ENCODE results near the gene PSMD3.
"Not testable (repeated sequence)": the region's sequence is repeated elsewhere in the genome, so short reads cannot be mapped to it uniquely, and the experiment has no call there.

Gene PSMD3

GRCh38 chr17:39996800-39997199 is 16.2 kb downstream of the PSMD3 start:
- no peak for DNase-seq (ENCODE audit: low read depth)

GRCh38 chr17:39997543-39997942 is 16.9 kb downstream of the PSMD3 start:
- DNase-seq (ENCODE audit: low read depth): no peak

GRCh38 chr17:39999067-39999466 is 18.5 kb downstream of the PSMD3 start:
- DNase-seq (ENCODE audit: low read depth): no peak

DNA sequence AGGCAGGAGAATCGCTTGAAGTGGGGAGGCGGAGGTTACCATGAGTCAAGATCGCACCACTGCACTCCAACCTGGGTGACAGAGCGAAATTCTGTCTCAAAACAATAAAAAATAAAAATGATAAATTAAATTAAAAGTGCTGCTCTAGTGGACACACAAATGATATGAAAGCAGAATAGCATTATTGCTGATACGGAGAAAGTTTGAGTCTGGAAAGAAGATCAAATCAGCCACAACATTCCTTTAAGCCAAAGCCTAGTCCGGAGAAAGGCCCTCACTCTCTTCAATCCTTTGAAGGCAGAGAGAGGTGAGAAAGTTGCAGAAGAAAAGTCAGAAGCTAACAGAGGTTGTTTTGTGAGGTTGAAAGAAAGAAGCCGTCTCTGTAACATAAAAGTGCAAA is 19.6 kb downstream of the PSMD3 start:
- no peak for DNase-seq (ENCODE audit: low read depth)

DNA sequence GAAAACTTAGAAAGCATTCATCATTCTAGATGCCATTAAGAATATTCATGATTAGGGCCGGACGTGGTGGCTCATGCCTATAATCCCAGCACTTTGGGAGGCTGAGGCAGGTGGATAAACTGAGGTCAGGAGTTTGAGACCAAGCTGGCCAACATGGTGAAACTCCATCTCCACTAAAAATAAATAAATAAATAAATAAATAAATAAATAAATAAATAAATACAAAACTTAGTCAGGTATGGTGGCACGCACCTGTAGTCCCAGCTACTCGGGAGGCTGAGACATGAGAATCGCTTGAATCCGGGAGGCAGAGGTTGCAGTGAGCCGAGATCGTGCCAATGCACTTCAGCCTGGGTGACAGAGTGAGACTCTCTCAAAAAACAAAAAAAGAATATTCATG is 20.7 kb downstream of the PSMD3 start:
- not testable (repeated sequence) for DNase-seq (ENCODE audit: low read depth)

- no peak for DNase-seq (ENCODE audit: low read depth)
These were observed 23.5 kb downstream of the PSMD3 start for GRCh38 chr17:40004072-40004471.

GRCh38 chr17:40004712-40005111 is 24.1 kb downstream of the PSMD3 start:
- DNase-seq (ENCODE audit: low read depth): no peak

- no peak for DNase-seq (ENCODE audit: low read depth)
These were observed 24.9 kb downstream of the PSMD3 start for GRCh38 chr17:40005520-40005919.

GRCh38 chr17:40010946-40011500 is 30.4 kb downstream of the PSMD3 start:
- not testable (repeated sequence) for DNase-seq (ENCODE audit: low read depth)

DNA sequence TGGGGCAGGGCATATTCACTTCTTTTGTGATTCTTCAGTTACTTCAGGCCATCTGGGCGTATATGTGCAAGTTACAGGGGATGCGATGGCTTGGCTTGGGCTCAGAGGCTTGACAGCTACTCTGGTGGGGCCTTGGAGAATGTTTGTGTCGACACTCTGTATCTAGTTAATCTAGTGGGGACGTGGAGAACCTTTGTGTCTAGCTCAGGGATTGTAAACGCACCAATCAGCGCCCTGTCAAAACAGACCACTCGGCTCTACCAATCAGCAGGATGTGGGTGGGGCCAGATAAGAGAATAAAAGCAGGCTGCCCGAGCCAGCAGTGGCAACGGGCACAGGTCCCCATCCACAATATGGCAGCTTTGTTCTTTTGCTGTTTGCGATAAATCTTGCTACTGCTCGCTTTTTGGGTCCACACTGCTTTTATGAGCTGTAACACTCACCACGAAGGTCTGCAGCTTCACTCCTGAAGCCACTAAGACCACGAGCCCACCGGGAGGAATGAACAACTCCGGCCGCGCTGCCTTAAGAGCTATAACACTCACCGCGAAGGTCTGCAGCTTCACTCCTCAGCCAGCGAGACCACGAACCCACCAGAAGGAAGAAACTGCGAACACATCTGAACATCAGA is 31.5 kb downstream of the PSMD3 start:
- not testable (repeated sequence) for DNase-seq (ENCODE audit: low read depth)

DNA sequence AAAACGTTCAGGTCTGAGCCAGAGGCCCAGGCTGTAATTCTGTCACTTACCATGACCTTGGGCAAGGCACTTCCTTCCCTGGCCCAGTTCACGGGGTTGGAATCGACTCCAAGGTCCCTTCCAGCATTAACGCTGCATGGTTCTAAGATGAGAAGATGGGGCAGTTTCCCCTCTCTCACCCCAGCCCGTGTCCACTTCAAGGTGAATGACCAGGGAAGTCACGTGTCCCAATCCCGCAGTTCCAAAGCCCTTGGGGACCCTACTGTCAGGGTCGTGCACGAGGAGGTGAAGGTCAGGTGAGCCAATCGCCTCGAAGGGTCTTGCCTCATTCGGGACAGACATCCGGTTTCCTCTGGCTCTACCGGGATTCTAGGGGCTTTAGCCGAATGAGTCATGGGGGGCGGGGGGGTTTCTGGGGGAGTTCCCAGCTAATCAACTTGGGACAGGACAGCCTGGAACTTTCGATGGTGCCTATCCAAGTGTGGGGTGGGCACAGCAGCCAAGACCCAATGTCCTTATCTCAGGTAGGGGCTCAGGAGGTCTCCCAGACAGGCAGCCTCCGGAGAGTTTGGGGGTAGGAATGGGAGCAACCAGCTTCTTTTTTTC is 33.9 kb downstream of the PSMD3 start:
- DNase-seq (ENCODE audit: low read depth): no peak

DNA sequence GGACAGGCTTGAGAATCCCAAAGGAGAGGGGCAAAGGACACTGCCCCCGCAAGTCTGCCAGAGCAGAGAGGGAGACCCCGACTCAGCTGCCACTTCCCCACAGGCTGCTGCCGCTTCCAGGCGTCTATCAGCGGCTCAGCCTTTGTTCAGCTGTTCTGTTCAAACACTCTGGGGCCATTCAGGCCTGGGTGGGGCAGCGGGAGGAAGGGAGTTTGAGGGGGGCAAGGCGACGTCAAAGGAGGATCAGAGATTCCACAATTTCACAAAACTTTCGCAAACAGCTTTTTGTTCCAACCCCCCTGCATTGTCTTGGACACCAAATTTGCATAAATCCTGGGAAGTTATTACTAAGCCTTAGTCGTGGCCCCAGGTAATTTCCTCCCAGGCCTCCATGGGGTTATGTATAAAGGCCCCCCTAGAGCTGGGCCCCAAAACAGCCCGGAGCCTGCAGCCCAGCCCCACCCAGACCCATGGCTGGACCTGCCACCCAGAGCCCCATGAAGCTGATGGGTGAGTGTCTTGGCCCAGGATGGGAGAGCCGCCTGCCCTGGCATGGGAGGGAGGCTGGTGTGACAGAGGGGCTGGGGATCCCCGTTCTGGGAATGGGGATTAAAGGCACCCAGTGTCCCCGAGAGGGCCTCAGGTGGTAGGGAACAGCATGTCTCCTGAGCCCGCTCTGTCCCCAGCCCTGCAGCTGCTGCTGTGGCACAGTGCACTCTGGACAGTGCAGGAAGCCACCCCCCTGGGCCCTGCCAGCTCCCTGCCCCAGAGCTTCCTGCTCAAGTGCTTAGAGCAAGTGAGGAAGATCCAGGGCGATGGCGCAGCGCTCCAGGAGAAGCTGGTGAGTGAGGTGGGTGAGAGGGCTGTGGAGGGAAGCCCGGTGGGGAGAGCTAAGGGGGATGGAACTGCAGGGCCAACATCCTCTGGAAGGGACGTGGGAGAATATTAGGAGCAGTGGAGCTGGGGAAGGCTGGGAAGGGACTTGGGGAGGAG is 34.7 kb downstream of the PSMD3 start, which contains the start of gene CSF3:
CSF3 (plus strand) TSS at position 436 of the 993 bp plus-strand sequence; CDS start at position 471, 35 bp downstream.
- DNase-seq (ENCODE audit: low read depth): no peak

DNA sequence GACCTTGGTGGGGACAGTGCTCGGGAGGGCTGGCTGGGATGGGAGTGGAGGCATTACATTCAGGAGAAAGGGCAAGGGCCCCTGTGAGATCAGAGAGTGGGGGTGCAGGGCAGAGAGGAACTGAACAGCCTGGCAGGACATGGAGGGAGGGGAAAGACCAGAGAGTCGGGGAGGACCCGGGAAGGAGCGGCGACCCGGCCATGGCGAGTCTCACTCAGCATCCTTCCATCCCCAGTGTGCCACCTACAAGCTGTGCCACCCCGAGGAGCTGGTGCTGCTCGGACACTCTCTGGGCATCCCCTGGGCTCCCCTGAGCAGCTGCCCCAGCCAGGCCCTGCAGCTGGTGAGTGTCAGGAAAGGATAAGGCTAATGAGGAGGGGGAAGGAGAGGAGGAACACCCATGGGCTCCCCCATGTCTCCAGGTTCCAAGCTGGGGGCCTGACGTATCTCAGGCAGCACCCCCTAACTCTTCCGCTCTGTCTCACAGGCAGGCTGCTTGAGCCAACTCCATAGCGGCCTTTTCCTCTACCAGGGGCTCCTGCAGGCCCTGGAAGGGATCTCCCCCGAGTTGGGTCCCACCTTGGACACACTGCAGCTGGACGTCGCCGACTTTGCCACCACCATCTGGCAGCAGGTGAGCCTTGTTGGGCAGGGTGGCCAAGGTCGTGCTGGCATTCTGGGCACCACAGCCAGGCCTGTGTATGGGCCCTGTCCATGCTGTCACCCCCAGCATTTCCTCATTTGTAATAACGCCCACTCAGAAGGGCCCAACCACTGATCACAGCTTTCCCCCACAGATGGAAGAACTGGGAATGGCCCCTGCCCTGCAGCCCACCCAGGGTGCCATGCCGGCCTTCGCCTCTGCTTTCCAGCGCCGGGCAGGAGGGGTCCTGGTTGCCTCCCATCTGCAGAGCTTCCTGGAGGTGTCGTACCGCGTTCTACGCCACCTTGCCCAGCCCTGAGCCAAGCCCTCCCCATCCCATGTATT is 35.7 kb downstream of the PSMD3 start:
- no peak for DNase-seq (ENCODE audit: low read depth)

DNA sequence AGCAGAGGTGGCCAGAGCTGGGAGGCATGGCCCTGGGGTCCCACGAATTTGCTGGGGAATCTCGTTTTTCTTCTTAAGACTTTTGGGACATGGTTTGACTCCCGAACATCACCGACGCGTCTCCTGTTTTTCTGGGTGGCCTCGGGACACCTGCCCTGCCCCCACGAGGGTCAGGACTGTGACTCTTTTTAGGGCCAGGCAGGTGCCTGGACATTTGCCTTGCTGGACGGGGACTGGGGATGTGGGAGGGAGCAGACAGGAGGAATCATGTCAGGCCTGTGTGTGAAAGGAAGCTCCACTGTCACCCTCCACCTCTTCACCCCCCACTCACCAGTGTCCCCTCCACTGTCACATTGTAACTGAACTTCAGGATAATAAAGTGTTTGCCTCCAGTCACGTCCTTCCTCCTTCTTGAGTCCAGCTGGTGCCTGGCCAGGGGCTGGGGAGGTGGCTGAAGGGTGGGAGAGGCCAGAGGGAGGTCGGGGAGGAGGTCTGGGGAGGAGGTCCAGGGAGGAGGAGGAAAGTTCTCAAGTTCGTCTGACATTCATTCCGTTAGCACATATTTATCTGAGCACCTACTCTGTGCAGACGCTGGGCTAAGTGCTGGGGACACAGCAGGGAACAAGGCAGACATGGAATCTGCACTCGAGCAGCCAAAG is 36.9 kb downstream of the PSMD3 start:
- no peak for DNase-seq (ENCODE audit: low read depth)

GRCh38 chr17:40018211-40019121 is 37.9 kb downstream of the PSMD3 start:
- DNase-seq (ENCODE audit: low read depth): no peak

- no peak for DNase-seq (ENCODE audit: low read depth)
These were observed 38.8 kb downstream of the PSMD3 start for GRCh38 chr17:40019140-40019991.

DNA sequence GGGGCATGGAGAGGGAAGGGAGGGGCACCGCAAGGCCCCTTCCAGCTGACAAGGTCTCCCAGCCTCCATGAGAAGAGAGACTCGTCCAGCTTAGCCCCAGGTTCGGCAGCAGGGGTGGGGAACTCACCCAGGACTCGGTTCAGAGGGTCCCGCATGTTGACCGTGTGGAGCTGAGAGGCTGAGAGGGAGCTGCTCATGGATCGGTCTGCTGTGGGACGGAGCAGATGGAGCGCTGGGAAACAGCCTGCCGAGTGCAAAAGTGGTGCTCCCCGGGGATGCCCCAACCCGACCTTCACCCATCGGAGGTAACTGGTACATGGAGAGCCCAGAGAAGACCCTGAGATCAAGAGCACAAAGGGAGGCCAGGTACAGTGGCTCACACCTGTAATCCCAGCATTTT is 39.5 kb downstream of the PSMD3 start:
- no peak for DNase-seq (ENCODE audit: low read depth)

- no peak for DNase-seq (ENCODE audit: low read depth)
These were observed 40.9 kb downstream of the PSMD3 start for GRCh38 chr17:40021451-40021971.
